GM20000 (cell line): Measurements from ENCODE around the gene CLCN6.

Source experiments
- DNase-seq: peaks from one replicate; pipeline ENCODE4 v3.0.0; 2012; ENCODE audit warnings: low spot score
- CTCF ChIP-seq: IDR thresholded peaks from 2 replicates; pipeline ENCODE4 v1.5.1; 2012; ENCODE audit warnings: mild to moderate bottlenecking, control low read depth; ENCODE audit errors: extremely low read depth, missing control alignments

CLCN6 gene

GRCh38 chr1:11854519-11854918 is 48.5 kb downstream of the CLCN6 start:
- TF ChIP-seq CTCF = no peak
- no peak for DNase-seq

- no peak for TF ChIP-seq CTCF
- DNase-seq = no peak
These were observed 49.4 kb downstream of the CLCN6 start for GRCh38 chr1:11855430-11855829.

- no peak for DNase-seq
- TF ChIP-seq CTCF = no peak
These were observed 50.7 kb downstream of the CLCN6 start for GRCh38 chr1:11856698-11857097.

- no peak for TF ChIP-seq CTCF
- DNase-seq = no peak
These were observed 51.3 kb downstream of the CLCN6 start for GRCh38 chr1:11857164-11857851.

- DNase-seq = no peak
- no peak for TF ChIP-seq CTCF
These were observed 52.2 kb downstream of the CLCN6 start for GRCh38 chr1:11858158-11858557.

GRCh38 chr1:11858613-11858967 is 52.6 kb downstream of the CLCN6 start, which contains the start of gene NPPB:
TSS of gene NPPB (minus strand) at chr1:11858945. CDS start at chr1:11858833, 112 bp downstream.
- DNase-seq = no peak
- no peak for TF ChIP-seq CTCF

GRCh38 chr1:11858968-11859871 is 53.2 kb downstream of the CLCN6 start:
- peak; percentile 83 for DNase-seq

More at GRCh38 chr1:11858968-11859871, 53.2 kb downstream of the CLCN6 start:
- TF ChIP-seq CTCF = no peak
